Common myeloid progenitor, CD34-positive (primary cell): Measurements from ENCODE around the gene CACNA2D3.
"Not testable (repeated sequence)": the region's sequence is repeated elsewhere in the genome, so short reads cannot be mapped to it uniquely, and the experiment has no call there.

Experiments used
- CTCF ChIA-PET: fragments of 350-600 bp; sonication (Branson Sonifier 250); formaldehyde crosslinking; loops from one replicate; lab custom pipeline; 2021; ENCODE audit warnings: antibody characterized with exemption; lab: Charles Lee
- POLR2A ChIA-PET: fragments of 350-600 bp; sonication (Branson Sonifier 250); formaldehyde crosslinking; loops from one replicate; lab custom pipeline; 2021; ENCODE audit warnings: antibody characterized with exemption; lab: Charles Lee
- DNase-seq, 3 donors: peaks; one replicate each; pipeline versions ENCODE4 v3.0.0 to v3.0.0-alpha.2; 2013
- H3K27ac ChIP-seq, 2 experiments: 1 replicate in 1 of 2; 2 replicates in 1 of 2; pipeline ENCODE4 v1.7.0; 2013; ENCODE audit warnings: inconsistent platforms in 2 of 2, low read length in 2 of 2, mild to moderate bottlenecking in 2 of 2, low read depth in 1 of 2, moderate library complexity in 1 of 2; ENCODE audit not compliant: severe bottlenecking in 2 of 2, insufficient read depth in 1 of 2, poor library complexity in 1 of 2
- H3K27me3 ChIP-seq, 5 experiments: replicated peaks in 2 of 5; 1 replicate in 3 of 5; 2 replicates in 2 of 5; pipeline versions ENCODE4 v1.6.1 to v1.7.0; 2013; ENCODE audit warnings: low read length in 4 of 5, mild to moderate bottlenecking in 2 of 5, moderate library complexity in 2 of 5, inconsistent platforms in 1 of 5; ENCODE audit not compliant: insufficient read depth in 5 of 5, control insufficient read depth in 4 of 5
- H3K36me3 ChIP-seq, 4 experiments: 1 replicate in 2 of 4; 2 replicates in 2 of 4; pipeline versions ENCODE4 v1.6.1 to v1.7.0; 2013; ENCODE audit warnings: low read length in 3 of 4, control low read depth in 1 of 4, mild to moderate bottlenecking in 1 of 4; ENCODE audit not compliant: control insufficient read depth in 4 of 4, insufficient read depth in 4 of 4
- H3K4me1 ChIP-seq, 4 experiments: 1 replicate in 3 of 4; 2 replicates in 1 of 4; pipeline versions ENCODE4 v1.6.1 to v1.7.1; 2013; ENCODE audit warnings: low read length in 3 of 4, mild to moderate bottlenecking in 3 of 4, control low read depth in 1 of 4, inconsistent platforms in 1 of 4, moderate library complexity in 1 of 4; ENCODE audit not compliant: control insufficient read depth in 4 of 4, insufficient read depth in 4 of 4; ENCODE audit errors: control extremely low read depth in 1 of 4
- H3K4me3 ChIP-seq, 7 experiments: 1 replicate in 4 of 7; 2 replicates in 3 of 7; pipeline versions ENCODE4 v1.5.1 to v1.7.0; 2013; ENCODE audit warnings: mild to moderate bottlenecking in 7 of 7, low read length in 6 of 7, moderate library complexity in 6 of 7, inconsistent platforms in 2 of 7, low read depth in 2 of 7, control low read depth in 1 of 7; ENCODE audit not compliant: insufficient read depth in 4 of 7, control insufficient read depth in 1 of 7; ENCODE audit errors: extremely low read depth in 1 of 7
- H3K9me3 ChIP-seq, 5 experiments: 1 replicate in 4 of 5; 2 replicates in 1 of 5; pipeline versions ENCODE4 v1.6.1 to v1.7.1; 2013; ENCODE audit warnings: low read length in 4 of 5, mild to moderate bottlenecking in 2 of 5, inconsistent platforms in 1 of 5, low read depth in 1 of 5, moderate library complexity in 1 of 5; ENCODE audit not compliant: control insufficient read depth in 4 of 5, insufficient read depth in 2 of 5; ENCODE audit errors: control extremely low read depth in 1 of 5
- WGBS: methylation state at CpG from one replicate; pipeline ENCODE4 v1.1.5; 2013; ENCODE audit not compliant: insufficient coverage; 5-methylcytosine and 5-hydroxymethylcytosine counted together

The CACNA2D3 gene

DNA sequence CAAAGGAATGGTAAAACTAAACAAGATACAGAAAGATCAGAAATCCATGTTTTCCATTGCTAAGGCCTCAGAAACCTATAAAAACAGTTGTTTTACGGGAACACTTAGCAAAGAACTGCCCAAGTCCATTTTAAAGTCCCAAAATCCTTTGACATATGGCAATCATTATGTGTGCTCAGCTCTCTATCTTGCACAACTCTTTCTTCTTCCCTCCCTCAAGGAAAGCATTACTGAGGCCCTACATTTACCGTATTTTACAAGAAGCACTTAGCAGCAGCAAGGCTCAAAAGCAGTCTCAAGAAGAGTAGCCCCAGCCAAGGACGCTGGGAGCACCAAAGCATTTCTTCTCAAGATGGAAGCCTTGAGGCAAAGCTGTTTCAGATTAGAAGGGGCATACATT, 975.1 kb downstream of the CACNA2D3 start:
- ChIA-PET CTCF (no interaction called here), POLR2A (no interaction called here)
- Histone ChIP-seq H3K4me1 (no peaks in the 10 kb centered on the region), H3K27ac (no peak overlapping the region), H3K4me3 (no peak overlapping the region), H3K9me3 (peaks cover 0 to 3% (median 0%) of the 10 kb centered on the region in 5 experiments), H3K36me3 (no peaks in the 10 kb centered on the region), H3K27me3 (no peaks in the 10 kb centered on the region)
- WGBS: 81% methylated on average over 3 of the region's 3 CpGs
- no peak for DNase-seq

DNA sequence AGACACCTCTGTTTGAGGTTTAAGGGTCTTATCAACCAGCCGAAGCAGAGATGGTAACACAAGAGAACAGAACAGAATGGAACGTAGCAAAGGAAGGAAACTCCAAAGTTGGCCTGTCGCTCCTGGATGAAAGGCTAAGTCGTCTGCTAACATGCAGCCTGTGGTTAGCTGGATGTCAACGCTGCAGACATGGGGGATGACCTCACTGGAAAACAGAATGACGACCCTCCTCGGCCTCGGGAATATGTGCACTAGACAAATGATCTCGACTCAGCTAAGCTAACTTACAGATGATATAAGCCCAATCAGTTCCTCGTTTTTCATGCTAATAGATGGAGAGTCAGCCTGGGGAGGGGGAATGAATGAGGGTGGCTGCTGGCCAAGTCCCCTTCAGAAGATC, 983.3 kb downstream of the CACNA2D3 start:
- H3K9me3 ChIP-seq: no peaks in the 10 kb centered on the region
- DNase-seq: no peak
- no peaks in the 10 kb centered on the region for H3K27me3 ChIP-seq
- no peaks in the 10 kb centered on the region for H3K4me1 ChIP-seq
- 81% methylated on average over 9 of the region's 10 CpGs for WGBS
- H3K4me3 ChIP-seq: no peak overlapping the region
- CTCF ChIA-PET: no interaction called here
- no peak overlapping the region for H3K27ac ChIP-seq
- POLR2A ChIA-PET: no interaction called here
- no peaks in the 10 kb centered on the region for H3K36me3 ChIP-seq

DNA sequence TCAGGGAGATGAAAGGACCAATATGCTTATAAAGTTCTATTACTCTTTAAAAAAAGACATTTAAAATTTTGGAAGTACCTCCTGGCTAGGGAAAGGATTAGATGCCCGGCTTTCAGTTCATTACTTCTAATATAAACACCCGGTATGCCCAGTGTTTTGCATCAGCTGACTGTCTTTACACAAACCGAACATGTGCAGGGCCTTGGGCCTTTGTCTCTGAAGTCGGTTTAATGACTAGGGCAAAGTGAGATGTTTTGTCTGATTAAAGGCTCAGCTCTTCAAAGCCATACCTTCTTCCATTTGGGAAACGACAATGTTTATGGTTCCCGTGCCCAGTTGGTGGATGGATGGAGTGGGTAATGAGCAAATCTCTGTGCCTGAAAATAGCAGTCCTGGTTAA, 984.8 kb downstream of the CACNA2D3 start:
- H3K4me1 ChIP-seq: no peaks in the 10 kb centered on the region
- no peaks in the 10 kb centered on the region for H3K36me3 ChIP-seq
- ChIA-PET CTCF (no interaction called here), POLR2A (no interaction called here)
- DNase-seq: no peak
- 83% methylated on average over 1 of the region's 6 CpGs for WGBS
- H3K27me3 ChIP-seq: no peaks in the 10 kb centered on the region
- no peaks in the 10 kb centered on the region for H3K9me3 ChIP-seq
- no peak overlapping the region for H3K27ac ChIP-seq
- no peak overlapping the region for H3K4me3 ChIP-seq

DNA sequence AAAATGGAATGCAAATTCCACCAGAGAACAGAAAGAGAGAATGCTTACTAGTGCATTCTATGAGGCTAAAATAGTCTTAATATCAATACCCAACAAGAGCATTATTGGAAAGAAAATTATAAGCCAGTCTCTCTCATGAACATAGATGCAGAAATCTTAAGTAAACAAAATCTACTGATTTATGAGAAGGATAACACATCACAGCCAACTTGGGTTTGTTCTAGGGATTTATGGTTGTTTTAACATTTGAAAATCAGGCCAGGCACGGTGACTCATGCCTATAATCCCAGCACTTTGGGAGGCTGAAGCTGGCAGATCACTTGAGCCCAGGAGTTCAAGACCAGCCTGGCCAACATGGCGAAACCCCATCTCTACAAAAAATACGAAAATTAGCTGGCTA, 989.6 kb downstream of the CACNA2D3 start:
- H3K36me3 ChIP-seq, H3K27me3 ChIP-seq, H3K4me1 ChIP-seq, H3K27ac ChIP-seq, CTCF ChIA-PET, POLR2A ChIA-PET, DNase-seq, H3K9me3 ChIP-seq, H3K4me3 ChIP-seq: not testable (repeated sequence)
- WGBS: 87% methylated on average over 3 of the region's 3 CpGs

- Histone ChIP-seq H3K9me3 (no peaks in the 10 kb centered on the region), H3K36me3 (no peaks in the 10 kb centered on the region), H3K27me3 (no peaks in the 10 kb centered on the region), H3K4me1 (no peaks in the 10 kb centered on the region), H3K4me3 (no peak overlapping the region), H3K27ac (no peak overlapping the region)
- no peak for DNase-seq
- whole genome bisulfite sequencing: 86% methylated on average over 1 of the region's 5 CpGs
- CTCF ChIA-PET: no interaction called here
- POLR2A ChIA-PET: no interaction called here
Observed at GRCh38 chr3:55118451-55118850, 996.1 kb downstream of the CACNA2D3 start.

DNA sequence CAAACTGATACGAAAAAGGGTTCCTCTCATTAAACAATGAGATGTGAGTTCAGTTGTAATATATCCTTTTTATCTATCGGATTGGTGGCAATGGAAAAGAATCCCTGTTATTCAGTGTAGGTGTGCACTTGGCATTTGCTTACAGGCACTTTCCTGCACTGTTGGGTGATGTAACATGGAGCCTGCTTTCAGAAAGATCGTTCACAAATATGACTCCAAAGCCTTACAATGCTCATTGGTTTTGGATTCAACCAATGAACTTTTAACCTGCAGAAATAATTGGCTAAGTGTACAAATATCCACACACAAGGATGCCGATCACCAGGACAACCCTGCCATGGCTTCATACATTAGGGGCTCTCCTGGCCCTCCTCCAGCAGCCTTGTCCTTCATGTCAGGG, 996.9 kb downstream of the CACNA2D3 start:
- H3K4me1 ChIP-seq: no peaks in the 10 kb centered on the region
- CTCF ChIA-PET: no interaction called here

DNA sequence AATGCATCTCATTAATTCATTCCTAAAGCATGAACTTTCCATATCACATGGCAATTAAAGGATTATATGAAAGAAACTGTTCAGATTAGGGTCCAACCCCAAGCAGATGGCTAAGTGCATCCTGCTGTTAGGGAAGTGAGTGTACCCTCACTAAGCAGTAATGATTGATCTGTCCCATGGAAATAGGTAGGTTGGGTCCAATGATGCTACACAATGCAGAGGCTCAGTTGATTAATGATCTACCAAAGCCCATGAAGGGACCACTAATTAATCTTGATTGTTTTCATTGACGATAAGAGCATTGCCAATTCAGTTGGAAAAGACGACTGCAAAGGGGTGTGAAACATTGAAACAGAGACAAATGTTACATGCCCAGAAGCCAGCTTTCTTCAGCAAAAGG, 1000.0 kb downstream of the CACNA2D3 start:
- Histone ChIP-seq H3K27me3 (peaks cover 0 to 2% (median 0%) of the 10 kb centered on the region in 5 experiments), H3K36me3 (no peaks in the 10 kb centered on the region), H3K27ac (no peak overlapping the region), H3K4me1 (no peaks in the 10 kb centered on the region), H3K9me3 (no peaks in the 10 kb centered on the region), H3K4me3 (no peak overlapping the region)
- WGBS: 100% methylated on average over 2 of the region's 2 CpGs
- no peak for DNase-seq
- POLR2A ChIA-PET: interaction anchor here (0.6 kb wide), 1 partner anchor 422 kb away, joined by 3 read pairs; no protein-coding TSS in a partner anchor
- CTCF ChIA-PET: no interaction called here

More for the DNA sequence above, 996.9 kb downstream of the CACNA2D3 start:
- POLR2A ChIA-PET: no interaction called here
- no peak for DNase-seq
- H3K4me3 ChIP-seq: no peak overlapping the region
- no peaks in the 10 kb centered on the region for H3K36me3 ChIP-seq
- 100% methylated on average over 3 of the region's 4 CpGs for WGBS
- no peak overlapping the region for H3K27ac ChIP-seq
- no peaks in the 10 kb centered on the region for H3K9me3 ChIP-seq
- H3K27me3 ChIP-seq: no peaks in the 10 kb centered on the region
